MCF 10A (cell line): ENCODE data around the gene CALN1. TPM values are rescaled to one million over a fixed set of nuclear protein-coding genes. Genes with fewer than 3 reads are reported as not detected.

Source experiments
- BruUV-seq: library from RNA; stranded (reverse); fragments of 400-500 nt; replicated peaks from 2 replicates; lab custom pipeline; 2021; lab: Mats Ljungman, UMichigan
- CTCF ChIA-PET: fragments of 300-600 bp; sonication (Branson Sonifier 250); formaldehyde crosslinking; extraction: SDS; loops from one replicate; lab custom pipeline; 2021; ENCODE audit warnings: antibody characterized with exemption, inconsistent platforms; lab: Yijun Ruan, JAX
- POLR2A ChIA-PET: fragments of 300-600, 350-650 bp; sonication (Branson Sonifier 250); formaldehyde crosslinking; extraction: SDS; loops from one replicate; lab custom pipeline; 2020; ENCODE audit warnings: antibody characterized with exemption, inconsistent platforms; lab: Yijun Ruan, JAX
- DNase-seq: peaks from one replicate; pipeline ENCODE4 v3.0.0-alpha.2; 2018; ENCODE audit not compliant: unreplicated experiment
- H3K27ac Mint-ChIP-seq: one replicate; pipeline ENCODE4 v1.8.0; 2022; ENCODE audit warnings: mild to moderate bottlenecking, low read depth, mixed read lengths; ENCODE audit not compliant: unreplicated experiment
- H3K27me3 Mint-ChIP-seq: one replicate; pipeline ENCODE4 v1.8.0; 2022; ENCODE audit warnings: mixed read lengths; ENCODE audit not compliant: insufficient read depth, unreplicated experiment
- H3K36me3 Mint-ChIP-seq: one replicate; pipeline ENCODE4 v1.8.0; 2022; ENCODE audit warnings: mild to moderate bottlenecking, moderate library complexity, mixed read lengths; ENCODE audit not compliant: insufficient read depth, unreplicated experiment
- H3K4me1 Mint-ChIP-seq: one replicate; pipeline ENCODE4 v1.8.0; 2022; ENCODE audit warnings: mixed read lengths; ENCODE audit not compliant: insufficient read depth, unreplicated experiment
- H3K4me3 Mint-ChIP-seq: one replicate; pipeline ENCODE4 v1.8.0; 2022; ENCODE audit warnings: mild to moderate bottlenecking, moderate library complexity, mixed read lengths; ENCODE audit not compliant: unreplicated experiment
- H3K9me3 Mint-ChIP-seq: one replicate; pipeline ENCODE4 v1.8.0; 2022; ENCODE audit warnings: mixed read lengths; ENCODE audit not compliant: unreplicated experiment
- CTCF ChIP-seq: fragments of 200-600 bp; IDR thresholded peaks from one replicate; pipeline ENCODE4 v1.8.0; 2022; ENCODE audit warnings: antibody characterized with exemption, mild to moderate bottlenecking; ENCODE audit not compliant: unreplicated experiment
- intact Hi-C: fragments of 100-400 bp; cut with micrococcal nuclease; formaldehyde crosslinking; loops from 2 replicates; pipeline ENCODE4 v1.14.1; 2022
- total RNA-seq: library from RNA; stranded (reverse); gene quantifications from 2 replicates; pipeline ENCODE4 v1.2.3, GENCODE V29; 2022

The CALN1 gene
- total RNA-seq, 1 experiment from 2014 or later = not detected

GRCh38 chr7:72111086-72111485, 301.1 kb downstream of the CALN1 start:
- H3K36me3 Mint-ChIP-seq = no peaks in the 10 kb centered on the region
- intact Hi-C loops = no loop called here
- H3K27ac Mint-ChIP-seq = no peak overlapping the region
- no peaks in the 10 kb centered on the region for H3K27me3 Mint-ChIP-seq
- BruUV-seq = no TSS peak
- peaks cover 36% of the 10 kb centered on the region for H3K9me3 Mint-ChIP-seq
- H3K4me1 Mint-ChIP-seq = no peaks in the 10 kb centered on the region
- H3K4me3 Mint-ChIP-seq = no peak overlapping the region
- CTCF ChIA-PET = interaction anchor here (0.7 kb wide), 1 partner anchor 674 kb away, joined by 3 read pairs; no protein-coding TSS in a partner anchor
- DNase-seq = no peak
- no peak for TF ChIP-seq CTCF
- POLR2A ChIA-PET = no interaction called here

- POLR2A ChIA-PET = no interaction called here
- intact Hi-C loops = no loop called here
- H3K4me1 Mint-ChIP-seq = no peaks in the 10 kb centered on the region
- H3K9me3 Mint-ChIP-seq = peaks cover 35% of the 10 kb centered on the region
- no peaks in the 10 kb centered on the region for H3K36me3 Mint-ChIP-seq
- TF ChIP-seq CTCF = no peak
- DNase-seq = no peak
- no peaks in the 10 kb centered on the region for H3K27me3 Mint-ChIP-seq
- BruUV-seq = no TSS peak
- no peak overlapping the region for H3K4me3 Mint-ChIP-seq
- CTCF ChIA-PET = interaction anchor here (1.1 kb wide), 1 partner anchor 9 kb away, joined by 5 read pairs; no protein-coding TSS in a partner anchor
- H3K27ac Mint-ChIP-seq = no peak overlapping the region
Observed at GRCh38 chr7:72109566-72109965, 302.6 kb downstream of the CALN1 start.

- POLR2A ChIA-PET = no interaction called here
Observed at GRCh38 chr7:72106405-72106804, 305.7 kb downstream of the CALN1 start.

GRCh38 chr7:72101444-72101843, 310.7 kb downstream of the CALN1 start:
- no peak for DNase-seq
- TF ChIP-seq CTCF = no peak
- no TSS peak for BruUV-seq
- ChIA-PET POLR2A (no interaction called here), CTCF (no interaction called here)
- peaks cover 6% of the 10 kb centered on the region for H3K9me3 Mint-ChIP-seq
- H3K4me3 Mint-ChIP-seq = no peak overlapping the region
- no peaks in the 10 kb centered on the region for H3K36me3 Mint-ChIP-seq
- H3K4me1 Mint-ChIP-seq = no peaks in the 10 kb centered on the region
- intact Hi-C loops = no loop called here
- no peaks in the 10 kb centered on the region for H3K27me3 Mint-ChIP-seq
- H3K27ac Mint-ChIP-seq = no peak overlapping the region

More at GRCh38 chr7:72106405-72106804, 305.7 kb downstream of the CALN1 start:
- Mint-ChIP-seq H3K4me3 (no peak overlapping the region), H3K4me1 (no peaks in the 10 kb centered on the region), H3K9me3 (peaks cover 28% of the 10 kb centered on the region), H3K27ac (no peak overlapping the region), H3K36me3 (no peaks in the 10 kb centered on the region), H3K27me3 (no peaks in the 10 kb centered on the region)
- intact Hi-C loops = no loop called here
- DNase-seq = no peak
- TF ChIP-seq CTCF = no peak
- BruUV-seq = no TSS peak
- CTCF ChIA-PET = no interaction called here
